Activated CD8-positive, alpha-beta memory T cell treated with anti-CD3 and anti-CD28 coated beads for 48 hours (primary cell): Measurements from ENCODE around the gene VILL.

Source experiments
- DNase-seq, 3 experiments: peaks; one replicate each; pipeline ENCODE4 v3.0.0-alpha.2; 2020; ENCODE audit warnings: low read depth in 2 of 3, low spot score in 2 of 3

VILL gene

DNA sequence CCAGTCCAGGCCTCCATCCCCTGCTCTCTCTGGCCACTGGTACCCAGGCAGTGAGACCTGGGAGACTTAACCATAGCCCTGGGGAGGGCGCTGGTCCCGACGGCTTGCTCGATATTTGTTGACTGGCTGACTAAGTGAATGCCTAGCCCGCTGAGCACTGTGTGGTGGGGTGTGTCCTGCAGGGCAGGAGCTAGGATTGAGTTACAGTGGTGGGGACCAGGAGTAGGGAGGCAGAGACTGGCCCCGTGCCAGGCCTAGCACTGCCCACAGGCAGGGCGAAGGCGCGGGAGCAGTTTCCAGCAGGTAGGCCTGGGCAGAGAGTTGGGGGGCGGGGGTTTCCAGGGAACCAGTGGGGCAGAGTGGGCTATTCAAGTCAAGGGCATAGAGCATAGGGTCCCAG lies at the start of gene VILL:
Gene VILL, plus strand, starts transcription at position 260 of the 400 bp plus-strand sequence. CDS start 2,887 bp downstream, outside the sequence.
- DNase-seq = no peak

DNA sequence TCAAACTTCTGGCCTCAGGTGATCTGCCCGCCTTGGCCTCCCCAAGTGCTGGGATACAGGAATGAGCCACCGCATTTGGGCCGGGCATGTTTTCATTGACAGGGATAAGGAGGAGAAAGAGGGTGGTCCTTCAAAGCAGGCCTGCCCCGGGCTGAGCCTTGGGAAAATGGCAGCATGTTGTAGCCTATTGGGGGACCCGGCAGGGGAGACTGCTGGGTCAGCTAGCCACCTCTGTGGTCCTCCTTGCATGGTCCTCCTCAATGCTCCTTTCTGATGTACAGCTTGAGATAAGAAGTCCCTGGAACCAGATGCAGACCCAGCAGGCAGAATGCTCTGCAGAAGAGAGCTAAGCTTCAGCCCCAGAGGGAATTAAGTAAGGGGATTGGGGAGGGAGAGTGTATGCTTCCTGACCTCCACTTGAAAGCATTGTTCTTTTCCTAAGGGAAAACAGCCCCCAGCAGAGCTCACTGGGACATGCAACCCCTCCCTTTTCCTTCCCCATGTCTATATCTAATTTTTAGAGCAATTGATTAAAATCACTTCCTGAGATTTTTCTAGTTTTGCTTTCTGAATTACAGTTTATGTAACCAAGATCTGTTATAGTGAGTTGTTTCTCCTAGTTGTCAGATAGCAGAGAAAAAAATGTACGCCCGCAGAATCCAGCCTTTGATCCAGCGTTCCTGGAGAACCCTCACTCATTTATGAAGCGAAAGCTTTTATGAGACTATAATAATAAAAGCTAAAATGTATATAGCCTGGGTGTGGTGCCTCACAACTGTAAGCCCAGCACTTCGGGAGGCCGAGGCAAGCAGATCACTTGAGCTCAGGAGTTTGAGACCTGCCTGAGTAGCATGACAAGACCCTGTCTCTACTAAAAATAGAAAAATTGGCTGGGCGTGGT lies 48.7 kb upstream of the VILL start:
- DNase-seq = no peak

DNA sequence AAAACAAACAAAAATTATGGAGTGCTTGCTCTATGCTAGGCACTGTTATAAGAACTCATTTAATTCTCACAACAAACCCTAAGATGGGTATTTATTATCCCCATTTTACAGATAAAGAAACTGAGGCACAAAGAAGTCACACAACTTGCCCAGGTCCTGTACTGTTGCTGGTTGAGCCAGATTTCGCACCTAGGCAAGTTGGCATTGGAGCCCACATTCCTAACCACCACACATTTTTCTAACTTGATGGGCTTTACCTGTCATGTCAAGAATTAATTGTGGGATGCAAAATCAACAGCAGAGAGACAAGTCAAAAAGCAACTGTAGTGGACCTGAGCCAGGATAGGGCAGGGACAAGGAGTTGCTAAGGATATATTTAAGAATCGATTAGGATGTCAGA lies 47.9 kb upstream of the VILL start:
- no peak for DNase-seq

DNA sequence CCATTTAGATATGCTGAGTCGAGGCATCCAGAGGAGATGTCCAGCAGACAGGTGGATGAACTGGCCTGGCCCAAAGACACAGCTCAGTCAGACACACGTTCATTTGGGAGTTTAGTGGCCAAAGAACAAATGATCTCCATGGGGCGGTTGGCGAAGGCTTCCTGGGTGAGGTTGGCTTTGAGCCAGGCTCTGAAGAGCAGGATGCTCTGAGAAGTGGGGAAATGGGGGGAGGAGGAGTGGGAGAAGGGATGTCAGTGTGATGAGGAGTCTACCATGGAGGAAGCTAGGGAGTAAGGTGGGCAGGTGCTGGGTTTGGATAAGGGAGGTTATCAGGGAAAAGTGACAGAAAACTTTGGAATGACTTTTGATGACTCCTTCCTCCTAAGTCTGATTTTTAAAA lies 47.5 kb upstream of the VILL start:
- no peak for DNase-seq

DNA sequence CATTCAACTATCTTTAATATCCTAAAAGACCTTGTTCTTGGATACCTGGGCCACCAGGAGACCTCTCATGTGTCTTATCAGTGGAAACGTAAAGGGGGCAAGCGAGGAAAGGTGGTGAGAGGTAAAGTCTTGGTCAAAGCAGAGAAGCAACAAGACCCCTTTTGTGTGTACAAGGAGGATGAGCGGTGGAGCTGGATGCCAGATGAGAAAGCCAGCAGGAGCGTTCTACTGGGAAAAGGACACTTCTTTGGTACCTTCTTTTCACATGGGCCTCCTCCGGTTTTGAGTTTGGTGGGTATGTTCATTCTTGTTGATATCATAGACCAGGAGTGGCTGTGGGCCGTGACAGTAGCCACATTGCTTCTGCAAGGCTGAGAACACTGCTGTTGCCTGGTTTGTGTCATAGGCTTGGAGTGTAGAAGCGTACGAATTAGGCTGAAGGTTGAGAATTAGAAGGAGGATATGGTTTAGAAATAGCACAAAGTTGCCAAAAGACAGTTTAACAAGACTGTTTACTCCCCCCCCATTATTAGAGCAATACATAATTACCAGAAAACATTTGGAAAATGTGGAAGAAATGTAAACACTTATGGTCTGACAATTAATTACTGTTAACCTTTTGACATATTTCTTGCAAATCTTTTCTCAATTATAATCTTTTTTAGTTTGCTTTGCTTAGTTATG lies 46.8 kb upstream of the VILL start:
- no peak for DNase-seq

DNA sequence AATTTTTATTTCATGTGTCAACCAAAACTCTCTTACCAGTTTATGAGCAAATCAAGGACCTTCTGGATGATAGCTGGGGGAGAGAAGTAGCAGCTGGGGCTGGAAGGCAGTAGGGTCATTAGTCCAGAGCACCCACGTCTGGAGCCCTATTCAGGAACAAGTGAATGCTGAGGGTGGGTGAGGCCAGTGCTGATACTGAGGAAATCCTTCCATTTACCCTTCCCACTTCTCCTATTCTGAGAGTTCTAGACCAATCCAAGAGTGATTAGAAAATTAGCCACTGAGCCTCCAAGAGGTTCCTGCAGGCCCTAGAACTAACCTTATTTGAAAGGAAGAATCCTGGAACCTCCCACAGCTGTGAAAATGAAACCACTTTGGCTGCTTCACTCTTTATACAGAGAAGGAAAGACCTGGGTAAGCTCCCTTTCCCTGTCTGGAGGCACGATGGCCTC lies 46.2 kb upstream of the VILL start:
- DNase-seq = no peak

DNA sequence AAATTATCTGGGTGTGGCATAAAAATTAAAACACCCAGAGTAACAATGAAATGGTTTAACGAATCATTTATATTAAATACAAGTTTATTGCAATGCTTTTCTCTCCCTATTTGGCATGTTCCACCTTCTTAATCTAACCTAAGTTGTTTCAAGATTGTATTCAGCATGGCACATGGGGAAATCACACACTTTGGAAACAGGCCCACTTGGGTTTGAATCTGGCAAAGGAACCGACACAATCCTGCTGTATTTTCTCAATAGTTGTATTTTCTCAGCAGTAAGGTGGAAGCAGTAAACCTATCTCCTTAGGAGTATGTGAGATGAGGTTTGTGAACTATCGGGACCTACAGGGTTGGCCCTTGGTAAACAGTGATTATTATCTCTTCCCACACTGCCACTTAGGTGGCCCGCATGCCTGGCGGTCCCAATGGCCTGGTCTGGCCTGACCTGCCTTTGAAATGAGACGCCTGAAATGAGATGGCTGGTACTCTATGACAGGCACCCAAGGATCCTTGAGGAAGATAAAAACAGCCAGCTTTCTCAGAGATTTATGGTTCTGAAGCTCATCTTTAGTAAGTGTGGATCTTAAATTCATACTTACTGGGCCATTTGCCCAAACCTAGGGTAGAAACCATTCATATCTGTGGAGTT lies 45.3 kb upstream of the VILL start:
- DNase-seq = no peak

DNA sequence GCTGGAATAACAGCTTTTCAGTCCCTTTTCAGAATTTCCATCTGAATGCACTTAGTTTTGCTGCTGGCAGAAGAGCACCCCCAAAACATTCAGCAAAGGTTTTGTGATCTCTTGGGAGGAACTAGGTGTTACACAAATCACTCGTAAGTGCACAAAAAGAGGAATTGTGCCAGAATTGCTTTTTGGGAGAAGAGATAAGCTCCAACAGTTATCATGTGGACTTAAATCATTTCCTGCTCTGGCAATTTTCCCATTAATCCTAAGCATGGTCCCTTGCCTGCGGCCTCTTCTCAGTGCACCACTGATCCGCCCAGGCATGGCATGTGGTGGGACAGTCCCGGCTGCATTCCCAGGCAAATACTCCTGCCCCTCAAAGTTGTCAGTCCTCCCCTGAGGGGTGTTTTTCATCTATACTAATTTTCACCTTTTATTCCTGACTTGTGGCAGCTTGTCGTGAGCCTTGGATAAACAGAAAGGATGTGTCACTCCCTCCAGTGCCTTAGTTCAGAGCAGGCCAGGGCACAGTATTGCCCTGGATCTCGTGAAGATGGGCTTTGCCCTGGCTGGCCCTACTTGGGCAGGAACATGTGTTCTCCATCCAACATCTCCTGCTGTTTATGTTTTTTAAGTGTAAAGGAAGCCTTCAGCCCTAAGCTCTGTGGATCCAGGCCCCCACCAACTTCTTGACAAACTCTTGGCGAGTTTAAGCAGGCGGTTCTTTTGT lies 44.6 kb upstream of the VILL start:
- no peak for DNase-seq

DNA sequence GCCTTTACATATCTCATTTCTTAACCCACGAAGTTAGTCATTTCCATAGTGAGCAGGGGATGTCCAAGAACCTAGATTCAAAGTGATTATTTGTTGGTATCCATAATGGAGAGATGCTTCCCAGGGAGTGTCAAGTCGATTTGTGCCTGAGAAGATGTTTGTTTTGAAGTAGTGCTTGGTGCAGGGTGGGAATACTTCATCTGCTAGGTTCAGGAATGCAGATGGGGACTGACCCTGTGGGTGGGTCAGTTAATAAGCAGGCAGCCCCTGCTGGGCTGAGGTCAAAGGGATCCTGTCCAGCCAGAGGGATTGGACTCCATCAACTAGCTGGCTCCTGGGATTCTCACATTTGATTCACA lies 44.1 kb upstream of the VILL start:
- DNase-seq = no peak

DNA sequence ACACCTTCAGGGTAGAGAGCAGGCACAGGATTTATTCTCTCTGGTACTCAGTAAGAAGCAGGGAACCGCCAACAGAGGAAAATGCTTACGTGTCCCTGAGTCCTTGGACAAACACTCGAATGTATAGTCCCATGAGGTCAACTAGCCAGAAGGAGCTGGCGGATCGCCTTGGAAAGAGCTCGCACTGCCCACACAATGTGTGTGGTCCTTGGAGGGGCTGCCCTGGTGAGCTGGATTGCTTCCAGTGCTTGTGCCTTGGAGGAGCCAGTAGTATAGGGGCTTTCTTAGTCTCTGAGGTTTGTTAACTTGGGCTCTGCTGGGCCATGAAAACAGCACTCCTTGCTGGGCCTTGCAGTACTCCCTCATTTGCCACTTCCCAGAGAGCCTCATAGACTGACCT lies 40.7 kb upstream of the VILL start:
- no peak for DNase-seq

DNA sequence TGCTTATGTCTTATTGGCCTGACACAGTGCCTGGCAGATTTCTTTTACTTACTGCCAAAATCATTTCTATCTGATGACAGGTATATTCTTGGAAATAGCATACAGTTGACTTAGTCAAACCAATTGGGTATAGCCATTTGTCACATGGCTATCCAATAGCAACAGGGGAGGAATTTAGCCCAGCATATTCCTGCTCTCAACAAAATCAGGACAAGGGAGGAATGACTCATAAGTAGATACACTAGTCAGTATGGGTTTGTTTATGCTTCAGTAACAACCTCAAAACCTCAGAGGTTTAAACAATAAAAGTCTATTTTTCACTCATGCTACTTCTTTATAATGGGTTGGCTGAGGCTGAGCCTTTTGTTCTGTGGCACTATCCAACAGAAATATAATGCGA lies 38.0 kb upstream of the VILL start:
- DNase-seq = no peak

DNA sequence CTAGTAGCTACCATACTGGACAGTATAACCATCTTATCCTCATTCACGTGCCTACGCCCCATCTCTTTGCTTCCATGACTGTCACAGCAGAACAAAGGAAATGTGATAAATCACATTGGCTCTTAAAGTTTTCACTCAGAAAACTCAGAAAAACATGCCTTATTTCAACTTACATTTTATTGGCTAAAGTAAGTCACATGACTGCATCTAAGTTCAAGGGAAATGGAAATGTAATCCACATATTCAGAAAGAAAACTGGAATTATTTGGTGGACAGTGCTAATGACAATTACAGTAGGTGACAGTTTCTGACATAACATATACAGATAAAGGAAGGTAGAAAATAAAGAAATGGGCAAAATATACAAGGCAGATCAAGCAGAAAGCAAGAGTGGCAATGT lies 37.4 kb upstream of the VILL start:
- no peak for DNase-seq

DNA sequence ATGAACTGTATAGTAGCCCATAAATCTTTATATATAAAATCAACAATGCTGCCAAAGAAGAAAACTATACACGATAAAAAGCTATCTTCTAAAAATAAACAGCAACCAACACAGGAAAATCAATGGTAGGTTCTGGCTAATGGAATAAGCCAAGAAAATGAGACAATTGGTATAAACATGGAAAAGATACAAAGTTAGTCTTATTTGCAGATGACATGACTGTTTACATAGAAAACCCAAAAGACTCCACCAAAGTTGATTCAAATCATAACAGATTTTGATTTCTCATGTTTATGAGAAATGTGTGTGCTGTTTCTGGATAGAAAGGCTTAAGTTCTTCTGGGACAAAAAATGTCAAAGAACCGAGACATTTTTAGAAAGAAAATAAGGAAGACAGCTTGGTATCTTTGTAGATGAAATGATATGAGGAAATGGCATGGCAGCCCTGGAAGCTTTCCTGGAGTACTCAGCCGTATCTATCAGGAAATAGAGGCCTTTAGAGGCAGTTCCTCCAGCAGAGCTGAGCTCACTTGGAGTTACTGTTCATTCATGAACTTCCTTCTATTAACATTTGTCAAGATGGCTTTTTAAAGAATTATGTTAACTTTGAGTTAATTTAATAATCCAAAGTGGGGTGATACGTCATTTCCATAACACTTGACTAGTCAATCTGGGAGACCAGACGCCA lies 36.7 kb upstream of the VILL start:
- DNase-seq = no peak

DNA sequence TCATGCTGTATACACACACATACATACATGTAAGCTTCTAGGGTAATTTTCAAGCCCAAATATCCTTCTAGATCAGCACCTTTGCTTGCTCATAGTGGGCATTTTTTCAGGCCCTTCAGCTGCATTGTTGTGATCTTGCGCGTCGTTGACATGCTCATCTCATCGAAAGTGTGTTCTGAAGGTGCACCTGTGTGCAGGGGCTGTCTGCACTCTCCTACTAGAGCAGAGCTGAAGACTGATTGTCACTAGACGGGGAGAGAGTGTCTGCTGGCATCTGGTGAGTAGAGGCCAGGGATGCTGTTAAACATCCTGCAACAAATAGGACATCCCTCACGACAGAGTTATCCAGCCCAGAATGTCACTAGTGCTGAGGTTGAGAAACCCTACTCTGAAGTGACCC lies 35.7 kb upstream of the VILL start:
- no peak for DNase-seq

DNA sequence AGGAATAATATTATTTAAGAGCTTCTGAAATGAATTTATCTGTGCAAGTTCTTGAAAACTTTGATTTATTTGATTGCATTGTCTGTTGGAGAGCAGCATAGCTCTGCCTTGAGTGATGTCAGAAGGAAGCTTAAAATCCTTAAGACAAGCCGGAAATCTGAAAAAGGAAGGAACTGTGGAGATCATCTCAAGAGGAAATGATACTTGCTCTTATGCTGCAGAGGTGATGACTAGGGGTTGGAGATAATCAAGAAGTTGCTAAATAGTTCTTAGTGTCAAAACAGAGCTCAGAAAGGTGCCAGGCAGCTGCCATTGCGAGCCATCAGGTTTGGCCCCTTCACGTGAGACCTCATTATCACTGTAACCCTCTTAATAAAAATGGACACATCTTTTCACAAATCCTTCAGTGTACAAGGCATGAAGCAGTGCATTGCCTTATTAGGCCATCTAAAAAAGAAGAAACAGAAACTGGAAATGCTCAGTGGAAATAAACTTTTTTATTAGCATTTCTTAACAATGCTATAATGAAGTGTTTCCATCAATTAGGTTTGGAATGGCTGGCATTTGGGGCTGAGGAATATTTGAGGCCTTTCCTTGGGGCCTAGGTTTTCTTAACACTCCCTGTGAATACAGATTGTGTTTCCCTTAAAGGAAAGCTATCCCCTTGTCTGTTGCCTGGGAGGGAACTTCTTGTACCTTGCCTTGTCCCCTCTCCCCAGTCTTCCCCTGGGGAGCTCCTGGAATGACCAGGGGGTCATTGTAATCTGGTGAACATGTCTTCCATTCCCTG lies 34.5 kb upstream of the VILL start:
- no peak for DNase-seq

DNA sequence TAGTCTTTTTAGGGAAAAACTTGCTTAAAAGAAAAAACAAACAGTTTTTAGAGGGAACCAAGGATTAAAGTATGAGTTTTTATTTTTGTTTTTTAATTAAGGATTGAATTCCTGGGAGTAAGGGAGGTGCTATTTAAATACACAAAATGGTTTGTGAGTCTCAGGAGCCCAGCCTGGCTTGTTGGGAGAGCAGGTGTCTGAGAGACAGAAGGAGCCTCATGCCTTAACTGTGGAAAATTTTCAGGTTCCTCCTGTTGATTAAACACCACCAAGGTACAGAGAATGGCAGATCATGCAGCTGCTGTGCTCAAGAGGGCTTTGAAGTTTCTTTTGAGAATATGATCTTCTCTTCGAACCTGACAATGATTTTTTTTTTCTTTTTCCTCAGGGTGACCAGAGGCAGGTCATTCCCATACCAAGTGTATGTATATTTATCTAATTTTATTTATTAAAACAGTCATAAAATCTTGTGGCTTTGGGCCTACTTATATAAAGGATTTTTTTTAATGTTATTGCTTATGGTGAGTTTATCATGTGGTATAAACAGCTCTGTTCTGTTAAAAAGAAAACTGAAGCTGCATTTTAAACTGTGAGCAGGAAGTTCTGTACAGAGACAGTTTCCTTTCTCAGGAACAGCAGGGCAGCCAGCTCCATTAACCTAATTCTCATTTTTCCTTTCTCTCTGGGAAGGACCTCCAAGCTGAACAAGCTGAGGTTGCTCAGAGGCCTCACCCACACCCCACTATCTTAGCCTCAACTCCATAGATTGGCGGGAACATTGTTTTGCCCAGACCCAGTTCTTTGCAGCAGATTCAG lies 33.7 kb upstream of the VILL start:
- DNase-seq = no peak

DNA sequence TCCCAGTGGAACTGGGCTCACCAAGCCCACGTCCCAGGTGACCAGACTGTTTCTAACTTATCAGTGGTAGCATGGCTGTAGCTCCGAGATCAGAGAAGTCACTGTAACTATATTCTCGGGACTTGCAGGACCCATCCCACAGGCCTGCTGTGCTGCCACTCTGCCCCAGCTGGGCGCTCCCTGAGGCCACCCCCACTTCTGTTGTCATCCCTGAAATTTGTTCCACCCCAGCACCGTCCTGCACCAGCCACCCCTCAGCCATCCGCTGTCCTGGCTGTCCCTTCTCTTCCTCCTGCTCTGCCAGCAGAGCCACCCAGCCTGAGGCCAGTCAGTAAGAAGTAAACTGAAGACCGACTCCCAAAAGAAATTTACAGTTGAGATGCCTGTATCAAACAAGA lies 33.0 kb upstream of the VILL start:
- no peak for DNase-seq

DNA sequence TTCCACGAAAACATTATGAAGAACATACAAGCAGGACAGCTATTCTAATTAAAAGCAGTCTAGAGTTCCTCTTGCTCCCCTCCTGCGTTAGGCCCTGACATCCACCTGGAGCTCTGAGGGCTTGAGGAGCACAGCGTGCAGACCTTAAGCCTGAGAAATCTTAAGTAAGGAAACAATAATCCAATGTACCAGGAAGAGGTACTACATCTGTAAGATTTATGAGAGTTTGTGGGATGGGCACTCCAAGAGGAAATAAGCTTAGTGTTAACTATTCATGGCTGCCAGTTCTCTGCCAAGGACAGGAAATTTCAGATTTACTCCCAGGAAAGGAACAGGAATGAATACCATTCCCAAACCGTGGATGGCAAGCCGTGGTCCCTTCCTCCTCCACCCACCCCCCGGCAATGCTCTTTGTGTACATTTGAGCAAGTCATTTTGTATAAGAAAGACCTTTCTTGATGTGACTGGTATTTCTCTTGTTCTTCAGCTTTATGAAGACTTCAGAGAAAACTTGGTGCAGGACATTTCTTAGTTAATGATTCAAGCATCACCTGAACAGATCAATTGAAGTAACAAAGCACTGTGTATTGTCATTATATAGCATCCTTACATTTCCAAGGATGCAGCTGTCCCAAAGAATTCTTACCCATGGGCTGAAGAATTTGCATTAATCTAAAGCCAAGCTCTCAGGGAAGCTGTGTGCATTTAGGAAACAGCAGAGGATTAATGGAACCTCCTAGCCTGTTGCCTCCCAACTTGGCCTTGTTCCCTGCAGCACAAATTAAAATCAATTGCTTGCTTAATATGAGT lies 28.8 kb upstream of the VILL start:
- no peak for DNase-seq
